Loucy (cell line): ENCODE measurements around the gene CEP112.

ENCODE experiments used
- H2AFZ ChIP-seq: fragments of 200-600 bp; sonication (generic); 2 replicates; pipeline ENCODE4 v1.6.0; 2016; ENCODE audit warnings: antibody characterized with exemption, mild to moderate bottlenecking, low read length, moderate library complexity
- H3F3A ChIP-seq: fragments of 200-600 bp; 2 replicates; pipeline ENCODE4 v1.6.0; 2016; ENCODE audit warnings: antibody characterized with exemption, low read depth, mild to moderate bottlenecking
- H3K27me3 ChIP-seq: fragments of 200-600 bp; sonication (generic); 2 replicates; pipeline ENCODE4 v1.6.1; 2014; ENCODE audit warnings: low read length, mild to moderate bottlenecking; ENCODE audit not compliant: insufficient read depth, poor library complexity, severe bottlenecking
- H3K36me3 ChIP-seq: fragments of 200-600 bp; sonication (generic); 2 replicates; pipeline ENCODE4 v1.6.1; 2016; ENCODE audit warnings: low read length; ENCODE audit not compliant: insufficient read depth
- H3K4me1 ChIP-seq: fragments of 200-600 bp; sonication (generic); 2 replicates; pipeline ENCODE4 v1.5.1; 2014; ENCODE audit warnings: low read length, mild to moderate bottlenecking; ENCODE audit not compliant: insufficient read depth, poor library complexity, severe bottlenecking
- H3K4me2 ChIP-seq: fragments of 200-600 bp; sonication (generic); 2 replicates; pipeline ENCODE4 v1.6.0; 2014; ENCODE audit warnings: antibody characterized with exemption, low read length, low read depth, mild to moderate bottlenecking; ENCODE audit not compliant: poor library complexity, severe bottlenecking
- H3K4me3 ChIP-seq: fragments of 200-600 bp; sonication (generic); 2 replicates; pipeline ENCODE4 v1.5.1; 2014; ENCODE audit warnings: low read length, mild to moderate bottlenecking, mixed read lengths; ENCODE audit not compliant: poor library complexity, severe bottlenecking
- H3K79me2 ChIP-seq: fragments of 200-600 bp; sonication (generic); 2 replicates; pipeline ENCODE4 v1.6.1; 2014; ENCODE audit warnings: low read length; ENCODE audit not compliant: insufficient read depth
- H3K9ac ChIP-seq: fragments of 200-600 bp; sonication (generic); 2 replicates; pipeline ENCODE4 v1.6.0; 2014; ENCODE audit warnings: mild to moderate bottlenecking, low read depth, low read length, moderate library complexity; ENCODE audit not compliant: poor library complexity, severe bottlenecking
- H3K9me2 ChIP-seq: fragments of 200-600 bp; sonication (generic); replicated peaks from 2 replicates; pipeline ENCODE4 v1.6.1; 2016; ENCODE audit warnings: low read depth, low read length, mixed read lengths
- H3K9me3 ChIP-seq: fragments of 200-600 bp; sonication (generic); 2 replicates; pipeline ENCODE4 v1.6.1; 2014; ENCODE audit warnings: mild to moderate bottlenecking, antibody characterized with exemption, low read length, low read depth; ENCODE audit not compliant: insufficient read depth
- H4K20me1 ChIP-seq: fragments of 200-600 bp; sonication (generic); 2 replicates; pipeline ENCODE4 v1.6.0; 2014; ENCODE audit warnings: antibody characterized with exemption, low read length, mild to moderate bottlenecking; ENCODE audit not compliant: insufficient read depth, poor library complexity, severe bottlenecking
- CTCF ChIP-seq: fragments of 200-600 bp; sonication (generic); conservative IDR thresholded peaks from 2 replicates; pipeline ENCODE4 v1.5.1; 2014; ENCODE audit warnings: mild to moderate bottlenecking, antibody characterized with exemption, low read length
- EZH2phosphoT487 ChIP-seq: fragments of 200-600 bp; IDR thresholded peaks from 2 replicates; pipeline ENCODE4 v1.6.1; 2018; ENCODE audit warnings: antibody characterized with exemption, mild to moderate bottlenecking, moderate library complexity, borderline replicate concordance

CEP112 gene

DNA sequence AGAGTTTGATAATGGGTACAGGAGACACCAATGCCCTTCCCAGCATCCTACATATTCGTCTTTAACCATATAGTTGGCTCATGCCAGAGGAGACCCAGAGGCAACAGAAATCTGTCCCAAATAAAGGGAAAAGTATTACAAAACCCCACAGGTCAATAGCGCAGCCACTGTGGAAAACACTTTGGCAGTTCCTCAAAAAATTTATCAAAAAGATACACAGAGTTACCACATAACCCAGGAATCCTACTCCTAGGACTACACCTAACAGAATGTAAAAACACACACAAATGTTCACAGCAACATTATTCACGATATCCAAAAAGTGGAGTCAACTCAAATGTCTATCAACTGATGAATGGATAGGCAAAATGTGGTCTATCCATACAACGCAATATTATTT, 135.8 kb downstream of the CEP112 start:
- Histone ChIP-seq H3K9me3 (no peaks in the 10 kb centered on the region), H3F3A (no peaks in the 10 kb centered on the region), H3K79me2 (no peaks in the 10 kb centered on the region), H3K27me3 (no peaks in the 10 kb centered on the region), H3K9me2 (no peaks in the 10 kb centered on the region), H3K4me2 (no peak overlapping the region), H3K9ac (no peak overlapping the region), H3K36me3 (no peaks in the 10 kb centered on the region), H3K4me1 (no peaks in the 10 kb centered on the region), H2AFZ (no peak overlapping the region), H3K4me3 (no peak overlapping the region), H4K20me1 (no peaks in the 10 kb centered on the region)
- TF ChIP-seq CTCF (no peak), EZH2phosphoT487 (no peak)

DNA sequence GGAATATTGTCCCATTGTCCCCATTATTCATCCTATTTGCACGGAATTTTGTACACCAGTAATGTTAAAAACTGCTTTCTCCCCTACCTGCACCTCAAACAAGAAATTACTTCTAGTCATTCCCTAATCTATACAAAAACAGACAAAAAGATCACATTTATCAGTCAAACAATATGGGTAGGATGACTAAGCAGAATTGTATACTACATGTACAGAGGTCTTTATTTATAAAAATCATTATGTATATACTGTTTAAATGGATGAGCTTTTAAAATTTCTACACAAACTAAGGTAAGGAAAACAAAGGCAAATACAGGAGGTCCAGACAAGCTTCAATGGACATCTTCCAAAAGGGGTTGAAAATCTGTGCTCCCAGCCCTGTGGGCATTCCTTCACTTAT, 137.7 kb downstream of the CEP112 start:
- no peaks in the 10 kb centered on the region for H3K4me1 ChIP-seq
- H3K36me3 ChIP-seq: no peaks in the 10 kb centered on the region
- no peak overlapping the region for H3K4me3 ChIP-seq
- H3K27me3 ChIP-seq: no peaks in the 10 kb centered on the region
- no peak overlapping the region for H3K9ac ChIP-seq
- H4K20me1 ChIP-seq: no peaks in the 10 kb centered on the region
- TF ChIP-seq CTCF (no peak), EZH2phosphoT487 (no peak)
- H3K9me2 ChIP-seq: no peaks in the 10 kb centered on the region
- H3K4me2 ChIP-seq: no peak overlapping the region
- no peak overlapping the region for H2AFZ ChIP-seq
- no peaks in the 10 kb centered on the region for H3F3A ChIP-seq
- no peaks in the 10 kb centered on the region for H3K9me3 ChIP-seq
- no peaks in the 10 kb centered on the region for H3K79me2 ChIP-seq

DNA sequence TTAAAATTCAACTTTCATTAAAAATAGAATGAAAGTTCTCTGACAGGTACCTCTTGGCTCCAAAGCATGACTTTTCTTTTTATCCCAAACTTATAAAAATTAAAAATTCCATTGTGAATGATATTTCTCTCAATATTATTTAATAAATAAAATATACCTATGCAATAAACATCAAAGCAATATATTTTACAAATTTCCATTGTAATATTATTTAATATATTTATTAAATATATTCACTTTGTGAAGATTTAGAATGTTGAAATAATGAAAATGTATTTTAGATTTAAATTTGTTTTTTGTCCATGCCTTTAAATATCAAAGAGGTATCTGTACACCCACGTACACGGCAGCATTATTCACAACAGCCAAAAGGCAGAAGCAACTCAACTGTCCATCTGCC, 147.8 kb downstream of the CEP112 start:
- H3K36me3 ChIP-seq: no peaks in the 10 kb centered on the region
- H2AFZ ChIP-seq: no peak overlapping the region
- H3K9me3 ChIP-seq: no peaks in the 10 kb centered on the region
- no peaks in the 10 kb centered on the region for H3K4me1 ChIP-seq
- no peaks in the 10 kb centered on the region for H3K79me2 ChIP-seq
- no peaks in the 10 kb centered on the region for H3F3A ChIP-seq
- H3K4me3 ChIP-seq: no peak overlapping the region
- no peak overlapping the region for H3K4me2 ChIP-seq
- no peaks in the 10 kb centered on the region for H4K20me1 ChIP-seq
- H3K27me3 ChIP-seq: no peaks in the 10 kb centered on the region
- TF ChIP-seq EZH2phosphoT487 (no peak), CTCF (no peak)
- H3K9me2 ChIP-seq: no peaks in the 10 kb centered on the region
- H3K9ac ChIP-seq: no peak overlapping the region
